Naive thymus-derived CD4-positive, alpha-beta T cell (primary cell): ENCODE measurements around the gene TRAF3IP1. TPM values are rescaled to one million over a fixed set of nuclear protein-coding genes. Genes with fewer than 3 reads are reported as not detected.

Source experiments
- ATAC-seq: fragments of 150-1000 bp; cut with Tn5 transposase; 2 replicates; pipeline ENCODE4 v1.10.0; 2021; ENCODE audit warnings: mild to moderate bottlenecking, moderate library complexity
- CTCF ChIA-PET: fragments of 350-600 bp; sonication (Branson Sonifier 250); formaldehyde crosslinking; loops from one replicate; lab custom pipeline; 2021; ENCODE audit warnings: antibody characterized with exemption; lab: Charles Lee
- POLR2A ChIA-PET: fragments of 350-600 bp; sonication (Branson Sonifier 250); formaldehyde crosslinking; loops from one replicate; lab custom pipeline; 2021; ENCODE audit warnings: antibody characterized with exemption, inconsistent platforms; lab: Charles Lee
- DNase-seq, 9 donors: peaks; one replicate each; pipeline versions ENCODE4 v3.0.0 to v3.0.0-alpha.2; 2020 to 2022; ENCODE audit warnings: mixed read lengths in 1 of 9
- H3K27ac ChIP-seq: one replicate; pipeline ENCODE4 v1.7.0; 2013; ENCODE audit warnings: mild to moderate bottlenecking, low read depth, low read length, moderate library complexity
- H3K27me3 ChIP-seq, 2 donors: one replicate each; pipeline ENCODE4 v1.7.0; 2013; ENCODE audit warnings: low read length in 2 of 2, mild to moderate bottlenecking in 2 of 2, moderate library complexity in 2 of 2; ENCODE audit not compliant: control insufficient read depth in 2 of 2, insufficient read depth in 2 of 2
- H3K36me3 ChIP-seq, 3 experiments: 1 replicate in 2 of 3; 2 replicates in 1 of 3; pipeline ENCODE4 v1.7.0; 2013; ENCODE audit warnings: low read length in 3 of 3, mild to moderate bottlenecking in 3 of 3, moderate library complexity in 1 of 3; ENCODE audit not compliant: insufficient read depth in 3 of 3, control insufficient read depth in 2 of 3
- H3K4me1 ChIP-seq, 2 donors: one replicate each; pipeline ENCODE4 v1.7.0; 2013; ENCODE audit warnings: low read length in 2 of 2, mild to moderate bottlenecking in 2 of 2, moderate library complexity in 1 of 2; ENCODE audit not compliant: control insufficient read depth in 2 of 2, insufficient read depth in 2 of 2
- H3K4me3 ChIP-seq: 2 replicates; pipeline ENCODE4 v1.7.0; 2013; ENCODE audit warnings: mild to moderate bottlenecking, low read length
- H3K9me3 ChIP-seq, 3 experiments: 1 replicate in 2 of 3; 2 replicates in 1 of 3; pipeline ENCODE4 v1.7.0; 2013; ENCODE audit warnings: low read length in 3 of 3; ENCODE audit not compliant: control insufficient read depth in 2 of 3
- H3K27ac Mint-ChIP-seq, 9 donors: one replicate each; pipeline ENCODE4 v1.8.0; 2020 to 2022; ENCODE audit warnings: mixed read lengths in 9 of 9, mild to moderate bottlenecking in 8 of 9, moderate library complexity in 5 of 9, inconsistent platforms in 2 of 9
- H3K27me3 Mint-ChIP-seq, 5 donors: one replicate each; pipeline ENCODE4 v1.8.0; 2021 to 2022; ENCODE audit warnings: mixed read lengths in 5 of 5, mild to moderate bottlenecking in 1 of 5
- H3K36me3 Mint-ChIP-seq, 5 donors: one replicate each; pipeline ENCODE4 v1.8.0; 2020 to 2022; ENCODE audit warnings: mixed read lengths in 5 of 5, mild to moderate bottlenecking in 3 of 5, inconsistent platforms in 1 of 5
- H3K4me1 Mint-ChIP-seq, 7 donors: one replicate each; pipeline ENCODE4 v1.8.0; 2020 to 2022; ENCODE audit warnings: mixed read lengths in 7 of 7, mild to moderate bottlenecking in 3 of 7, inconsistent platforms in 1 of 7
- H3K4me3 Mint-ChIP-seq, 10 donors: one replicate each; pipeline ENCODE4 v1.8.0; 2020 to 2022; ENCODE audit warnings: mild to moderate bottlenecking in 10 of 10, mixed read lengths in 10 of 10, moderate library complexity in 6 of 10, inconsistent platforms in 2 of 10
- H3K9me3 Mint-ChIP-seq, 11 donors: one replicate each; pipeline ENCODE4 v1.8.0; 2020 to 2022; ENCODE audit warnings: mixed read lengths in 11 of 11, mild to moderate bottlenecking in 4 of 11, inconsistent platforms in 1 of 11, moderate library complexity in 1 of 11
- intact Hi-C, 2 donors: fragments of 100-400 bp; cut with micrococcal nuclease; formaldehyde crosslinking; loops; one replicate each; pipeline ENCODE4 v1.15.1; 2023
- polyA plus RNA-seq, 2 donors: library from polyadenylated mRNA; unstranded; fragments of 300-500 nt; fragmentation: Illumina TruSeq; gene quantifications; one replicate each; pipeline ENCODE4 v1.2.3, GENCODE V29; 2021
- total RNA-seq, 6 experiments: library from RNA in 5 of 6; stranded (reverse) in 5 of 6; gene quantifications; 1 replicate in 5 of 6; 2 replicates in 1 of 6; pipeline ENCODE4 v1.2.3 and lab custom pipeline; 2021 to 2026

TRAF3IP1 gene
- total and polyA plus RNA-seq, 7 experiments from 2014 or later, result 4.3 to 13.3 (median 7.4) TPM

- Histone ChIP-seq H3K27me3 (no peaks in the 10 kb centered on the region), H3K27ac (no peak overlapping the region), H3K36me3 (peaks cover 0 to 16% (median 0%) of the 10 kb centered on the region in 3 experiments), H3K4me3 (no peak overlapping the region), H3K4me1 (no peaks in the 10 kb centered on the region), H3K9me3 (no peaks in the 10 kb centered on the region)
- Mint-ChIP-seq H3K36me3 (peaks cover 0 to 33% (median 5%) of the 10 kb centered on the region in 5 donors), H3K4me1 (peaks cover 0 to 9% (median 1%) of the 10 kb centered on the region in 7 donors), H3K4me3 (no peak overlapping the region), H3K27ac (no peak overlapping the region), H3K9me3 (no peaks in the 10 kb centered on the region), H3K27me3 (no peaks in the 10 kb centered on the region)
- POLR2A ChIA-PET, result no interaction called here
- DNase-seq (no peak), ATAC-seq (no peak)
- intact Hi-C loops, result no loop called here
- CTCF ChIA-PET, result no interaction called here
Measured at GRCh38 chr2:238341536-238341935, 21.2 kb downstream of the TRAF3IP1 start.

- H3K4me1 ChIP-seq, result no peaks in the 10 kb centered on the region
- H3K4me3 Mint-ChIP-seq, result no peak overlapping the region
- H3K4me1 Mint-ChIP-seq, result peaks cover 0 to 5% (median 0%) of the 10 kb centered on the region in 7 donors
- H3K9me3 ChIP-seq, result no peaks in the 10 kb centered on the region
- ChIA-PET CTCF (no interaction called here), POLR2A (interaction anchor here (0.6 kb wide), 1 partner anchor 39 kb away, joined by 4 read pairs; no protein-coding TSS in a partner anchor)
- no peaks in the 10 kb centered on the region for H3K9me3 Mint-ChIP-seq
- intact Hi-C loops, result no loop called here
- no peak overlapping the region for H3K4me3 ChIP-seq
- peaks cover 0 to 19% (median 0%) of the 10 kb centered on the region in 3 experiments for H3K36me3 ChIP-seq
- no peak overlapping the region for H3K27ac ChIP-seq
- H3K27me3 Mint-ChIP-seq, result no peaks in the 10 kb centered on the region
- H3K27ac Mint-ChIP-seq, result no peak overlapping the region
- ATAC-seq (no peak), DNase-seq (no peak)
- peaks cover 0 to 32% (median 10%) of the 10 kb centered on the region in 5 donors for H3K36me3 Mint-ChIP-seq
- no peaks in the 10 kb centered on the region for H3K27me3 ChIP-seq
Measured at GRCh38 chr2:238344035-238344434, 23.7 kb downstream of the TRAF3IP1 start.

- no peaks in the 10 kb centered on the region for H3K4me1 ChIP-seq
- Mint-ChIP-seq H3K27me3 (no peaks in the 10 kb centered on the region), H3K4me3 (no peak overlapping the region), H3K27ac (no peak overlapping the region), H3K4me1 (peaks cover 0 to under 1% (median 0%) of the 10 kb centered on the region in 7 donors), H3K9me3 (no peaks in the 10 kb centered on the region), H3K36me3 (peaks cover 0 to 32% (median 15%) of the 10 kb centered on the region in 5 donors)
- no peak overlapping the region for H3K4me3 ChIP-seq
- H3K9me3 ChIP-seq, result no peaks in the 10 kb centered on the region
- H3K27me3 ChIP-seq, result no peaks in the 10 kb centered on the region
- POLR2A ChIA-PET, result no interaction called here
- ATAC-seq, result no peak
- no peak overlapping the region for H3K27ac ChIP-seq
- intact Hi-C loops, result no loop called here
- CTCF ChIA-PET, result no interaction called here
- H3K36me3 ChIP-seq, result peaks cover 0 to 24% (median 0%) of the 10 kb centered on the region in 3 experiments
- no peak for DNase-seq
Measured at GRCh38 chr2:238344517-238344916, 24.2 kb downstream of the TRAF3IP1 start.

DNA sequence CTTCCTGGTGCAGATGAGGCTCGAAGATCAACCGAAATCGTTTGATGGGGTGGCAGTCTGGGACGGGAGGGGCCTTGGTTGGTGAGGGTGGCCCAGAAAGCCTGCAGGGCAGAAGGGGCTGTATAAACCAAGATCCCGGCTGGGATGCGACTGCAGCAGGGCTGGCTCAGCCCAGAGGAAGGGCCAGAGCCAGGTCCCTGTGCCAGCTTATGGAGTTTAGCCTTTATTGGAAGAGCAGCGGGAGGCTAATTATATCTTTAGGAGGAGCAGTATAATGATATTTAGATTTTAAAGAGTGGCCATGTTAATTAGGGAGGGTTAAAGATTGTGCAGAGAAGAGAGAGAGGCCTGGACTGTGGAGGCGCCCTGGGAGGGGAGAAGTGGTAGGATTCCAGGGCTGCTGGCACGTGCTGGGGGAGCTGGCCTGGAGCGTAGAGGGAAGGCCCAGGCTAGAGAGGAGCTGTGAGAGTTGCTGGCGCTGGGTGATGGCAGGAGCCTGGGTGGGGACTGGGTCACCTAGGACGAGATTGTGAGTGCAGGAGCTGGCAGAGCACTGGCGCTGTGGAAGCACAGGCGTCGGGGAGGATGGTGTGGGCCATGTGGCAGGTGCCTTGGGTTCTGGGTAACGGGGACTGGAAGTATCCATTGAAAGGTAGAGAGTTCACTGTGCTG, 25.1 kb downstream of the TRAF3IP1 start:
- Mint-ChIP-seq H3K9me3 (no peaks in the 10 kb centered on the region), H3K4me3 (no peak overlapping the region), H3K27ac (peak overlapping the region in 1 of 9 donors; percentile 6), H3K36me3 (peaks cover 0 to 31% (median 16%) of the 10 kb centered on the region in 5 donors), H3K4me1 (no peaks in the 10 kb centered on the region), H3K27me3 (no peaks in the 10 kb centered on the region)
- H3K36me3 ChIP-seq, result peaks cover 0 to 25% (median 0%) of the 10 kb centered on the region in 3 experiments
- ChIA-PET POLR2A (no interaction called here), CTCF (no interaction called here)
- no peak overlapping the region for H3K27ac ChIP-seq
- DNase-seq (no peak), ATAC-seq (no peak)
- intact Hi-C loops, result no loop called here
- H3K4me1 ChIP-seq, result no peaks in the 10 kb centered on the region
- H3K27me3 ChIP-seq, result no peaks in the 10 kb centered on the region
- H3K4me3 ChIP-seq, result no peak overlapping the region
- H3K9me3 ChIP-seq, result no peaks in the 10 kb centered on the region

DNA sequence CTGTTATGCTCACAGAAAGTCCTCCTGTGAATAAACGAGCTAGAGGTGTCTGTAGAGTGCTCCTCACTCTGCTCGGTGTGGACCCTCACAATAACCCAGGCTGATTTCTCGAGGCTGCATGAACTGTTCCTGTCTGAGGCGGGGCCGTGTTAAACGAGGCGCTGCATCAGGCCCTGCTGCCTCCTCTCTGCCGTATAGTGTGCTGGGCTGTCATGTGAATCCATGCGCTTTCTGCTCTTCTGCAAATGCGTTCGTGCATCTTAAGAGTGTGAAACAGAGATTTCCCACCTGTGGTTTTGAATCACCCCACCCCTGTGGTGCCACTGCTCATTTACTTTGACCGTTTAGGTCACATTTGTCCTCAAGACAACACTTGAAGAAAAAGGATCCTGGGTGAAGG, 26.2 kb downstream of the TRAF3IP1 start:
- intact Hi-C loops, result no loop called here
- POLR2A ChIA-PET, result no interaction called here
- no peak for ATAC-seq
- Mint-ChIP-seq H3K9me3 (no peaks in the 10 kb centered on the region), H3K27ac (no peak overlapping the region), H3K27me3 (no peaks in the 10 kb centered on the region), H3K4me3 (no peak overlapping the region), H3K36me3 (peaks cover 0 to 27% (median 16%) of the 10 kb centered on the region in 5 donors), H3K4me1 (no peaks in the 10 kb centered on the region)
- CTCF ChIA-PET, result no interaction called here
- H3K9me3 ChIP-seq, result no peaks in the 10 kb centered on the region
- H3K27me3 ChIP-seq, result no peaks in the 10 kb centered on the region
- no peak overlapping the region for H3K4me3 ChIP-seq
- no peaks in the 10 kb centered on the region for H3K4me1 ChIP-seq
- H3K27ac ChIP-seq, result no peak overlapping the region
- peaks cover 0 to 25% (median 0%) of the 10 kb centered on the region in 3 experiments for H3K36me3 ChIP-seq
- DNase-seq, result no peak

GRCh38 chr2:238350150-238350897, 30.0 kb downstream of the TRAF3IP1 start:
- Histone ChIP-seq H3K27ac (no peak overlapping the region), H3K27me3 (no peaks in the 10 kb centered on the region), H3K4me1 (no peaks in the 10 kb centered on the region), H3K9me3 (no peaks in the 10 kb centered on the region), H3K4me3 (no peak overlapping the region), H3K36me3 (peaks cover 0 to 36% (median 0%) of the 10 kb centered on the region in 3 experiments)
- POLR2A ChIA-PET, result no interaction called here
- H3K9me3 Mint-ChIP-seq, result no peaks in the 10 kb centered on the region
- peaks cover 0 to 30% (median 16%) of the 10 kb centered on the region in 5 donors for H3K36me3 Mint-ChIP-seq
- DNase-seq (no peak), ATAC-seq (no peak)
- H3K27me3 Mint-ChIP-seq, result no peaks in the 10 kb centered on the region
- intact Hi-C loops, result no loop called here
- CTCF ChIA-PET, result no interaction called here
- no peak overlapping the region for H3K4me3 Mint-ChIP-seq
- H3K27ac Mint-ChIP-seq, result no peak overlapping the region
- no peaks in the 10 kb centered on the region for H3K4me1 Mint-ChIP-seq
